Endothelial cell of umbilical vein (primary cell): ENCODE data around the gene MYO1H. TPM values are rescaled to one million over a fixed set of nuclear protein-coding genes. Genes with fewer than 3 reads are reported as not detected.

Source experiments
- BruUV-seq: library from RNA; stranded (reverse); fragments of 400-500 nt; replicated peaks from 2 replicates; lab custom pipeline; 2021; lab: Mats Ljungman, UMichigan
- CTCF ChIA-PET: fragments of 300-600, 350-600 bp; sonication (Branson Sonifier 250); formaldehyde crosslinking; loops from one replicate; lab custom pipeline; 2021; ENCODE audit warnings: antibody characterized with exemption, inconsistent platforms; lab: Charles Lee
- POLR2A ChIA-PET: fragments of 300-600, 350-600 bp; sonication (Branson Sonifier 250); formaldehyde crosslinking; loops from one replicate; lab custom pipeline; 2021; ENCODE audit warnings: antibody characterized with exemption, inconsistent platforms; lab: Charles Lee
- DNase-seq: peaks from one replicate; pipeline ENCODE4 v3.0.0-alpha.2; 2011; ENCODE audit warnings: low read depth, low spot score
- FAIRE-seq: peaks from 2 replicates; lab custom pipeline; 2011; peaks lifted over from hg19 to GRCh38; lab: Jason Lieb, UNC
- H2AFZ ChIP-seq: 2 replicates; pipeline ENCODE4 v1.6.0; 2012; ENCODE audit warnings: low read depth, low read length, control low read depth, inconsistent platforms
- H3K27ac ChIP-seq: 2 replicates; pipeline ENCODE4 v1.5.1; 2011; ENCODE audit warnings: low read depth, mild to moderate bottlenecking, control low read depth, low read length, moderate library complexity; ENCODE audit not compliant: insufficient read depth
- H3K27me3 ChIP-seq, 2 experiments: 2 replicates each; pipeline versions ENCODE4 v1.6.0 to v1.6.1; 2011; ENCODE audit warnings: low read length in 2 of 2, mixed read lengths in 1 of 2; ENCODE audit not compliant: control insufficient read depth in 2 of 2, insufficient read depth in 2 of 2
- H3K36me3 ChIP-seq, 2 experiments: 2 replicates in 1 of 2; 3 replicates in 1 of 2; pipeline ENCODE4 v1.5.1; 2011; ENCODE audit warnings: low read length in 2 of 2, mild to moderate bottlenecking in 1 of 2, moderate library complexity in 1 of 2; ENCODE audit not compliant: control insufficient read depth in 2 of 2, insufficient read depth in 2 of 2; ENCODE audit errors: extremely low read depth in 1 of 2
- H3K4me1 ChIP-seq: 3 replicates; pipeline ENCODE4 v1.5.1; 2011; ENCODE audit warnings: mild to moderate bottlenecking, low read length; ENCODE audit not compliant: control insufficient read depth, insufficient read depth; ENCODE audit errors: extremely low read depth
- H3K4me2 ChIP-seq: 2 replicates; pipeline ENCODE4 v1.6.1; 2011; ENCODE audit warnings: low read length, control low read depth, mixed read lengths; ENCODE audit not compliant: insufficient read depth
- H3K4me3 ChIP-seq, 3 experiments: fragments of 200-600 bp in 1 of 3; sonication (generic), shearing (Covaris generic) in 1 of 3; replicated peaks in 1 of 3; 2 replicates each; pipeline ENCODE4 v1.5.1; 2011 to 2016; ENCODE audit warnings: control low read depth in 3 of 3, low read length in 3 of 3, mild to moderate bottlenecking in 2 of 3, inconsistent platforms in 1 of 3, low read depth in 1 of 3, moderate library complexity in 1 of 3; ENCODE audit not compliant: insufficient read depth in 1 of 3
- H3K79me2 ChIP-seq: 2 replicates; pipeline ENCODE4 v1.6.0; 2012; ENCODE audit warnings: low read length, inconsistent platforms; ENCODE audit not compliant: control insufficient read depth, insufficient read depth
- H3K9ac ChIP-seq: replicated peaks from 2 replicates; pipeline ENCODE3; 2011; ENCODE audit warnings: low read length, control low read depth; ENCODE audit not compliant: insufficient read depth; ENCODE audit errors: extremely low read depth
- H3K9me1 ChIP-seq: replicated peaks from 3 replicates; pipeline ENCODE4 v1.6.0; 2011; ENCODE audit warnings: mild to moderate bottlenecking, low read length; ENCODE audit not compliant: control insufficient read depth, insufficient read depth; ENCODE audit errors: extremely low read depth
- H3K9me3 ChIP-seq: replicated peaks from 2 replicates; pipeline ENCODE4 v1.5.1; 2012; ENCODE audit warnings: low read length, inconsistent platforms; ENCODE audit not compliant: control insufficient read depth, insufficient read depth
- H4K20me1 ChIP-seq: replicated peaks from 2 replicates; pipeline ENCODE3; 2011; ENCODE audit warnings: mild to moderate bottlenecking, low read length; ENCODE audit not compliant: control insufficient read depth, insufficient read depth; ENCODE audit errors: extremely low read depth
- EZH2 ChIP-seq: IDR thresholded peaks from 2 replicates; pipeline ENCODE4 v1.6.1; 2012; ENCODE audit warnings: borderline replicate concordance, low read depth, mild to moderate bottlenecking, moderate library complexity, low read length, inconsistent platforms; ENCODE audit not compliant: severe bottlenecking
- FOS ChIP-seq: IDR thresholded peaks from 2 replicates; pipeline ENCODE4 v1.6.1; 2011; ENCODE audit warnings: mild to moderate bottlenecking, low read length, moderate library complexity, borderline replicate concordance; ENCODE audit not compliant: insufficient read depth
- GATA2 ChIP-seq: IDR thresholded peaks from 2 replicates; pipeline ENCODE4 v1.7.0; 2011; ENCODE audit warnings: low read depth, mild to moderate bottlenecking, moderate library complexity, mixed read lengths, low read length; ENCODE audit not compliant: insufficient read length, insufficient read depth
- JUN ChIP-seq: IDR thresholded peaks from 2 replicates; pipeline ENCODE4 v1.6.1; 2011; ENCODE audit warnings: borderline replicate concordance, low read depth; ENCODE audit not compliant: insufficient read length, insufficient read depth
- MYC ChIP-seq: IDR thresholded peaks from one replicate; pipeline ENCODE4 v1.6.1; 2011; ENCODE audit warnings: mild to moderate bottlenecking, low read depth, low read length
- POLR2A ChIP-seq: IDR thresholded peaks from 2 replicates; pipeline ENCODE4 v1.6.1; 2012; ENCODE audit warnings: low read depth, mild to moderate bottlenecking, control low read depth, low read length
- POLR2AphosphoS5 ChIP-seq: IDR thresholded peaks from 2 replicates; pipeline ENCODE4 v1.6.1; 2012; ENCODE audit warnings: low read depth, mild to moderate bottlenecking, control low read depth, low read length, moderate library complexity; ENCODE audit not compliant: insufficient read depth
- dilution Hi-C: fragments of 300-500 bp; cut with MboI; formaldehyde crosslinking; loops from one replicate; pipeline ENCODE4 v1.15.0; 2019; ENCODE audit warnings: low sequenced_read_pairs; ENCODE audit not compliant: extremely low pct_ligation_motif_present
- intact Hi-C: fragments of 100-400 bp; cut with micrococcal nuclease; formaldehyde crosslinking; loops from one replicate; pipeline ENCODE4 v1.10.0; 2022
- polyA plus RNA-seq, 4 experiments: library from polyadenylated mRNA; depleted of rRNA in 3 of 4; stranded (reverse) in 3 of 4; unstranded in 1 of 4; fragments of >200 nt; gene quantifications; 2 replicates each; pipeline versions ENCODE4 v1.2.1 to v1.2.3, GENCODE V29; 2011 to 2012; ENCODE audit warnings: missing spikeins in 1 of 4
- total RNA-seq: library from RNA; stranded (reverse); gene quantifications from 2 replicates; pipeline ENCODE4 v1.2.3, GENCODE V29; 2021
- TF ChIP-seq, protein P1 (sequence below), 2 donors: IDR thresholded peaks; 1 replicate in 1 of 2; 2 replicates in 1 of 2; pipeline ENCODE4 v1.5.1; 2011; ENCODE audit warnings: low read length in 2 of 2, mild to moderate bottlenecking in 2 of 2, moderate library complexity in 2 of 2, control low read depth in 1 of 2, inconsistent platforms in 1 of 2, low read depth in 1 of 2; ENCODE audit not compliant: insufficient read depth in 1 of 2; ENCODE audit errors: extremely low read depth in 1 of 2
- TF ChIP-seq, protein P2 (sequence below): IDR thresholded peaks from 2 replicates; pipeline ENCODE4 v1.6.1; 2011; ENCODE audit not compliant: insufficient read depth, insufficient read length

The MYO1H gene
- total and polyA plus RNA-seq, 2 donors (not counting 3 experiments of a cell fraction or from before 2014, with no cell fraction given) = not detected

DNA sequence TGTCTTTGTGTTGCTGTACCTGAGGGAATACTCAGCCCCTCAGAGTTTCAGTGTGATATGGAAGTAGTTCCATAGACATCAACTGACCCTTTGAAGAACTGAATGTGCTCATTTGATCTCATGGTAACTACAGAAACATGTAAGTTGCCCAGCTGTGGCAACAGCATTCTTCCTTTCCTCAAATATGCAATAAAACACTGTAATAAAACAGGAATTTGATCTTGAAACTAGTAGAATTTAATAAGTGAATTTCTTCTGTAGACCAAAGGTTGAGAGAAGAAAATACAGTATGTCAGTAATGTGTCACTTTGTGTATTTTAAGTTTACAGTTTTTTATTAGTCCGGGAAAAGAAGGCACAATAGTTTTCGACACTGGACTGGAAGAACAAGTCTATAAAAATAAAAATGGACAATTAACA lies 97.5 kb downstream of the MYO1H start:
- Histone ChIP-seq H4K20me1 (peaks cover 3% of the 10 kb centered on the region), H3K9me1 (no peaks in the 10 kb centered on the region), H3K4me3 (no peak overlapping the region), H3K9me3 (no peaks in the 10 kb centered on the region), H3K9ac (no peak overlapping the region), H3K79me2 (peaks cover 11% of the 10 kb centered on the region), H3K4me2 (no peak overlapping the region), H3K36me3 (peaks cover 6 to 9% of the 10 kb centered on the region in 2 experiments), H2AFZ (no peak overlapping the region), H3K27me3 (no peaks in the 10 kb centered on the region), H3K4me1 (peaks cover 14% of the 10 kb centered on the region), H3K27ac (no peak overlapping the region)
- FAIRE-seq (no peak), DNase-seq (peak; percentile 49)
- no TSS peak for BruUV-seq
- CTCF ChIA-PET = interaction anchor here (4.0 kb wide), 1 partner anchor 12 kb away, joined by 21 read pairs; no protein-coding TSS in a partner anchor
- intact Hi-C loops = no loop called here
- TF ChIP-seq GATA2 (no peak), EZH2 (no peak), POLR2AphosphoS5 (no peak), JUN (no peak)
- POLR2A ChIA-PET = no interaction called here
- dilution Hi-C loops = no loop called here

DNA sequence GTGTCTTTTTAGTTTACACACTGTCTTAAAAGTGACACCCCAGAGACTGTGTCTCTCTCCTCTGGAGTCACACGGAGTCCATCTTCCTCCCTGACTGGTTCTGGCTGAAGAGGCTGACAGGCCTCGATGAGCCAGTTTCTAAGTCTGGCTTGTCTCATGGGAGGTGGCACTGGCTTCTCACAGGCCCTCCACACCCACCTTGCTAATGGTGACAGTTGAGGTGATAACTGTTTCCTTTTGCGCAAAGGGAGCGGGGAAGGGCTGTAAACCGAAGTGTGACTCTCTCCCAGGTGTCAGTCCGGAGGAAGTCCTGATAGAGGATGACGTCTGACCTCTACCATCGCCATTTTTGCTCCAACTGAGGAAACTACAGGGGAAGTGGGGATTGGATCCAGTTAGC lies 99.2 kb downstream of the MYO1H start:
- no peak for TF ChIP-seq POLR2AphosphoS5
- no peak for TF ChIP-seq JUN
- no peak for TF ChIP-seq EZH2
- no peak for TF ChIP-seq FOS
- TF ChIP-seq, protein P1, sequence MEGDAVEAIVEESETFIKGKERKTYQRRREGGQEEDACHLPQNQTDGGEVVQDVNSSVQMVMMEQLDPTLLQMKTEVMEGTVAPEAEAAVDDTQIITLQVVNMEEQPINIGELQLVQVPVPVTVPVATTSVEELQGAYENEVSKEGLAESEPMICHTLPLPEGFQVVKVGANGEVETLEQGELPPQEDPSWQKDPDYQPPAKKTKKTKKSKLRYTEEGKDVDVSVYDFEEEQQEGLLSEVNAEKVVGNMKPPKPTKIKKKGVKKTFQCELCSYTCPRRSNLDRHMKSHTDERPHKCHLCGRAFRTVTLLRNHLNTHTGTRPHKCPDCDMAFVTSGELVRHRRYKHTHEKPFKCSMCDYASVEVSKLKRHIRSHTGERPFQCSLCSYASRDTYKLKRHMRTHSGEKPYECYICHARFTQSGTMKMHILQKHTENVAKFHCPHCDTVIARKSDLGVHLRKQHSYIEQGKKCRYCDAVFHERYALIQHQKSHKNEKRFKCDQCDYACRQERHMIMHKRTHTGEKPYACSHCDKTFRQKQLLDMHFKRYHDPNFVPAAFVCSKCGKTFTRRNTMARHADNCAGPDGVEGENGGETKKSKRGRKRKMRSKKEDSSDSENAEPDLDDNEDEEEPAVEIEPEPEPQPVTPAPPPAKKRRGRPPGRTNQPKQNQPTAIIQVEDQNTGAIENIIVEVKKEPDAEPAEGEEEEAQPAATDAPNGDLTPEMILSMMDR (IDR thresholded peaks at IDR 0.05; ENCODE audit: extremely low read depth in 1 of 2, insufficient read depth in 1 of 2, low read depth in 1 of 2, low read length in 2 of 2) = no peak
- TF ChIP-seq POLR2A = no peak
- TF ChIP-seq, protein P2, sequence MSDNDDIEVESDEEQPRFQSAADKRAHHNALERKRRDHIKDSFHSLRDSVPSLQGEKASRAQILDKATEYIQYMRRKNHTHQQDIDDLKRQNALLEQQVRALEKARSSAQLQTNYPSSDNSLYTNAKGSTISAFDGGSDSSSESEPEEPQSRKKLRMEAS = no peak
- TF ChIP-seq MYC = no peak
- TF ChIP-seq GATA2 = no peak
- BruUV-seq = no TSS peak
- intact Hi-C loops = no loop called here
- peaks cover 14% of the 10 kb centered on the region for H3K4me1 ChIP-seq
- peaks cover 13% of the 10 kb centered on the region for H3K79me2 ChIP-seq
- H3K27me3 ChIP-seq = no peaks in the 10 kb centered on the region
- ChIA-PET POLR2A (no interaction called here), CTCF (interaction anchor here (1.7 kb wide), 1 partner anchor 19 kb away, joined by 8 read pairs; no protein-coding TSS in a partner anchor)
- peaks cover 3% of the 10 kb centered on the region for H4K20me1 ChIP-seq
- DNase-seq (no peak), FAIRE-seq (no peak)
- no peak overlapping the region for H3K27ac ChIP-seq
- peaks cover 15 to 17% of the 10 kb centered on the region in 2 experiments for H3K36me3 ChIP-seq
- H3K4me2 ChIP-seq = no peak overlapping the region
- dilution Hi-C loops = no loop called here
- H3K9me1 ChIP-seq = no peaks in the 10 kb centered on the region
- no peak overlapping the region for H3K4me3 ChIP-seq
- no peaks in the 10 kb centered on the region for H3K9me3 ChIP-seq
- no peak overlapping the region for H2AFZ ChIP-seq
- no peak overlapping the region for H3K9ac ChIP-seq
